ENCODE measurements around the gene LRP8.

GRCh38 chr1:53294567-53294966 lies 33.3 kb downstream of the LRP8 start:
- TF ChIP-seq CTCF (IDR thresholded peaks at IDR 0.05) (no peak), ZNF281 (CRISPR knock-in tag; IDR thresholded peaks at IDR 0.05) (no peak), ZNF219 (CRISPR knock-in tag; IDR thresholded peaks at IDR 0.05; ENCODE audit: borderline replicate concordance) (no peak), FOXJ3 (CRISPR knock-in tag; IDR thresholded peaks at IDR 0.05; ENCODE audit: borderline replicate concordance) (no peak), NFATC4 (CRISPR knock-in tag; IDR thresholded peaks at IDR 0.05) (no peak), TP53 (CRISPR knock-in tag; IDR thresholded peaks at IDR 0.05) (no peak)
- TF ChIP-seq, protein P1, sequence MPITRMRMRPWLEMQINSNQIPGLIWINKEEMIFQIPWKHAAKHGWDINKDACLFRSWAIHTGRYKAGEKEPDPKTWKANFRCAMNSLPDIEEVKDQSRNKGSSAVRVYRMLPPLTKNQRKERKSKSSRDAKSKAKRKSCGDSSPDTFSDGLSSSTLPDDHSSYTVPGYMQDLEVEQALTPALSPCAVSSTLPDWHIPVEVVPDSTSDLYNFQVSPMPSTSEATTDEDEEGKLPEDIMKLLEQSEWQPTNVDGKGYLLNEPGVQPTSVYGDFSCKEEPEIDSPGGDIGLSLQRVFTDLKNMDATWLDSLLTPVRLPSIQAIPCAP (CRISPR knock-in tag; IDR thresholded peaks at IDR 0.05) = no peak
- TF ChIP-seq, protein P2, sequence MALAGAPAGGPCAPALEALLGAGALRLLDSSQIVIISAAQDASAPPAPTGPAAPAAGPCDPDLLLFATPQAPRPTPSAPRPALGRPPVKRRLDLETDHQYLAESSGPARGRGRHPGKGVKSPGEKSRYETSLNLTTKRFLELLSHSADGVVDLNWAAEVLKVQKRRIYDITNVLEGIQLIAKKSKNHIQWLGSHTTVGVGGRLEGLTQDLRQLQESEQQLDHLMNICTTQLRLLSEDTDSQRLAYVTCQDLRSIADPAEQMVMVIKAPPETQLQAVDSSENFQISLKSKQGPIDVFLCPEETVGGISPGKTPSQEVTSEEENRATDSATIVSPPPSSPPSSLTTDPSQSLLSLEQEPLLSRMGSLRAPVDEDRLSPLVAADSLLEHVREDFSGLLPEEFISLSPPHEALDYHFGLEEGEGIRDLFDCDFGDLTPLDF (CRISPR knock-in tag; IDR thresholded peaks at IDR 0.05) = no peak
- TF ChIP-seq, protein P3, sequence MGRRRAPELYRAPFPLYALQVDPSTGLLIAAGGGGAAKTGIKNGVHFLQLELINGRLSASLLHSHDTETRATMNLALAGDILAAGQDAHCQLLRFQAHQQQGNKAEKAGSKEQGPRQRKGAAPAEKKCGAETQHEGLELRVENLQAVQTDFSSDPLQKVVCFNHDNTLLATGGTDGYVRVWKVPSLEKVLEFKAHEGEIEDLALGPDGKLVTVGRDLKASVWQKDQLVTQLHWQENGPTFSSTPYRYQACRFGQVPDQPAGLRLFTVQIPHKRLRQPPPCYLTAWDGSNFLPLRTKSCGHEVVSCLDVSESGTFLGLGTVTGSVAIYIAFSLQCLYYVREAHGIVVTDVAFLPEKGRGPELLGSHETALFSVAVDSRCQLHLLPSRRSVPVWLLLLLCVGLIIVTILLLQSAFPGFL (CRISPR knock-in tag; IDR thresholded peaks at IDR 0.05; ENCODE audit: borderline replicate concordance) = no peak
